22Rv1 (cell line): ENCODE data around the gene THEM5.
"Not testable (repeated sequence)": the region's sequence is repeated elsewhere in the genome, so short reads cannot be mapped to it uniquely, and the experiment has no call there.

ENCODE experiments used
- H3K27ac ChIP-seq: fragments of 450-650 bp; 2 replicates; pipeline ENCODE4 v1.5.1; 2017
- ZFX ChIP-seq: fragments of 450-650 bp; IDR thresholded peaks from 2 replicates; pipeline ENCODE4 v1.6.1; 2017; ENCODE audit warnings: antibody characterized with exemption, borderline replicate concordance
- TF ChIP-seq, protein P1 (sequence below): fragments of 450-650 bp; IDR thresholded peaks from 2 replicates; pipeline ENCODE4 v1.5.1; 2017; ENCODE audit warnings: mild to moderate bottlenecking

Gene THEM5, protein sequence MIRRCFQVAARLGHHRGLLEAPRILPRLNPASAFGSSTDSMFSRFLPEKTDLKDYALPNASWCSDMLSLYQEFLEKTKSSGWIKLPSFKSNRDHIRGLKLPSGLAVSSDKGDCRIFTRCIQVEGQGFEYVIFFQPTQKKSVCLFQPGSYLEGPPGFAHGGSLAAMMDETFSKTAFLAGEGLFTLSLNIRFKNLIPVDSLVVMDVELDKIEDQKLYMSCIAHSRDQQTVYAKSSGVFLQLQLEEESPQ

GRCh38 chr1:151853411-151853943 lies at the start of gene THEM5:
Gene THEM5, minus strand, starts transcription at chr1:151853712. Its CDS starts 147 bp downstream, at chr1:151853565.
- TF ChIP-seq, protein P1, sequence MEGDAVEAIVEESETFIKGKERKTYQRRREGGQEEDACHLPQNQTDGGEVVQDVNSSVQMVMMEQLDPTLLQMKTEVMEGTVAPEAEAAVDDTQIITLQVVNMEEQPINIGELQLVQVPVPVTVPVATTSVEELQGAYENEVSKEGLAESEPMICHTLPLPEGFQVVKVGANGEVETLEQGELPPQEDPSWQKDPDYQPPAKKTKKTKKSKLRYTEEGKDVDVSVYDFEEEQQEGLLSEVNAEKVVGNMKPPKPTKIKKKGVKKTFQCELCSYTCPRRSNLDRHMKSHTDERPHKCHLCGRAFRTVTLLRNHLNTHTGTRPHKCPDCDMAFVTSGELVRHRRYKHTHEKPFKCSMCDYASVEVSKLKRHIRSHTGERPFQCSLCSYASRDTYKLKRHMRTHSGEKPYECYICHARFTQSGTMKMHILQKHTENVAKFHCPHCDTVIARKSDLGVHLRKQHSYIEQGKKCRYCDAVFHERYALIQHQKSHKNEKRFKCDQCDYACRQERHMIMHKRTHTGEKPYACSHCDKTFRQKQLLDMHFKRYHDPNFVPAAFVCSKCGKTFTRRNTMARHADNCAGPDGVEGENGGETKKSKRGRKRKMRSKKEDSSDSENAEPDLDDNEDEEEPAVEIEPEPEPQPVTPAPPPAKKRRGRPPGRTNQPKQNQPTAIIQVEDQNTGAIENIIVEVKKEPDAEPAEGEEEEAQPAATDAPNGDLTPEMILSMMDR = no peak
- no peak for TF ChIP-seq ZFX
- no peak within 1 kb of the TSS for H3K27ac ChIP-seq

GRCh38 chr1:151902858-151903257 lies 49.3 kb upstream of the THEM5 start:
- no peak overlapping the region for H3K27ac ChIP-seq

GRCh38 chr1:151900804-151901203 lies 47.3 kb upstream of the THEM5 start:
- not testable (repeated sequence) for H3K27ac ChIP-seq

More at GRCh38 chr1:151902858-151903257, 49.3 kb upstream of the THEM5 start:
- TF ChIP-seq, protein P1 = no peak
- TF ChIP-seq ZFX = no peak

GRCh38 chr1:151898519-151898991 lies 45.0 kb upstream of the THEM5 start:
- no peak overlapping the region for H3K27ac ChIP-seq
- TF ChIP-seq, protein P1 = no peak
- no peak for TF ChIP-seq ZFX

- TF ChIP-seq, protein P1 = no peak
- TF ChIP-seq ZFX = no peak
- no peak overlapping the region for H3K27ac ChIP-seq
These were observed 44.5 kb upstream of the THEM5 start for GRCh38 chr1:151897991-151898431.

GRCh38 chr1:151893176-151893924 lies 39.8 kb upstream of the THEM5 start:
- H3K27ac ChIP-seq = no peak overlapping the region
- no peak for TF ChIP-seq ZFX
- TF ChIP-seq, protein P1 = no peak

DNA sequence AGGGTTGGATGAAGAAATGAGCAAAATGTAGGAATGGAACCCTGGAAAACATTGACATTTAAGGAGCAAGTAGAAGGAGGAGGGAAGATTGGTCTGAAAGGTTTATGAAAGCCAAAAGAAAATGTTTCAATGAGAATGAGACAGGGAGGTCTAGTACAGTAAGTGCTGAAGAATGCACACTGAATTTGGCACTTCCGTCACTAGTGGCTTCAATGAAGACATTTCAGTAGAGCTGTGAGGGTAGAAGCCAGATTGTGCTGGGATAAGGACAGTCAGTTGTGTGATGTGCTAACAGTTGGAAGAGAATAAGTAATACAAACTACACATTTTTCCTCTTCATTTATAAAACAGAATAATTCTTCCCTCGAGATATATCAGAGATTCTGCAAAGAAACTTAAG lies 38.7 kb upstream of the THEM5 start:
- H3K27ac ChIP-seq = no peak overlapping the region

More for the DNA sequence above, 38.7 kb upstream of the THEM5 start:
- TF ChIP-seq ZFX = no peak
- TF ChIP-seq, protein P1 = no peak
